NCI-H526 treated with DMSO at 0.1 percent for 48 hours (cell line): Measurements from ENCODE around the gene SEM1.
A peak's percentile ranks its signal among the peaks of the same experiment; 100 is the strongest.
"Not testable (repeated sequence)": the region's sequence is repeated elsewhere in the genome, so short reads cannot be mapped to it uniquely, and the experiment has no call there.

Experiments used
- DNase-seq: peaks from one replicate; lab custom pipeline; 2025; lab: John Stamatoyannopoulos, UW

SEM1 gene

GRCh38 chr7:96709381-96710228 lies at the start of gene SEM1:
Gene SEM1 (minus strand): TSS chr7:96709846. CDS start chr7:96709763, 83 bp downstream.
- DNase-seq: peak; percentile 86

GRCh38 chr7:96757880-96758279 lies 48.2 kb upstream of the SEM1 start:
- DNase-seq: not testable (repeated sequence)

GRCh38 chr7:96747418-96747940 lies 37.8 kb upstream of the SEM1 start:
- DNase-seq: no peak

GRCh38 chr7:96740130-96740529 lies 30.5 kb upstream of the SEM1 start:
- no peak for DNase-seq

- no peak for DNase-seq
Observed at GRCh38 chr7:96739609-96740008, 30.0 kb upstream of the SEM1 start.

GRCh38 chr7:96739167-96739566 lies 29.5 kb upstream of the SEM1 start:
- DNase-seq: no peak

- DNase-seq: no peak
Observed at GRCh38 chr7:96738705-96739104, 29.1 kb upstream of the SEM1 start.

GRCh38 chr7:96737545-96738050 lies 28.0 kb upstream of the SEM1 start:
- no peak for DNase-seq

- no peak for DNase-seq
Observed at GRCh38 chr7:96734343-96734742, 24.7 kb upstream of the SEM1 start.

- DNase-seq: no peak
Observed at GRCh38 chr7:96729820-96730219, 20.2 kb upstream of the SEM1 start.

GRCh38 chr7:96728139-96728538 lies 18.5 kb upstream of the SEM1 start:
- no peak for DNase-seq

GRCh38 chr7:96727534-96728088 lies 18.0 kb upstream of the SEM1 start:
- no peak for DNase-seq

- no peak for DNase-seq
Observed at GRCh38 chr7:96723622-96724021, 14.0 kb upstream of the SEM1 start.

GRCh38 chr7:96722928-96723327 lies 13.3 kb upstream of the SEM1 start:
- DNase-seq: not testable (repeated sequence)

- DNase-seq: no peak
Observed at GRCh38 chr7:96720843-96721242, 11.2 kb upstream of the SEM1 start.

- no peak for DNase-seq
Observed at GRCh38 chr7:96719164-96719563, 9.5 kb upstream of the SEM1 start.

GRCh38 chr7:96718107-96719003 lies 8.7 kb upstream of the SEM1 start:
- no peak for DNase-seq

- no peak for DNase-seq
Observed at GRCh38 chr7:96713037-96713436, 3.4 kb upstream of the SEM1 start.

GRCh38 chr7:96710544-96710943 lies 898 bp upstream of the SEM1 start:
- no peak for DNase-seq

- DNase-seq: no peak
Observed at GRCh38 chr7:96708872-96709271, 774 bp downstream of the SEM1 start.

GRCh38 chr7:96707901-96708774 lies 1.5 kb downstream of the SEM1 start:
- DNase-seq: no peak
